Gastroesophageal sphincter (tissue), 4 donors: ENCODE measurements around the gene LRRC46. TPM values are rescaled to one million over a fixed set of nuclear protein-coding genes. Genes with fewer than 3 reads are reported as not detected.

Experiments
- ATAC-seq: fragments of 150-250 bp; one replicate; pipeline ENCODE4 v1.9.1; 2016; ENCODE audit warnings: mild to moderate bottlenecking, moderate library complexity
- H3K27ac ChIP-seq, 4 donors: fragments of 200-600 bp; sonication (generic) in 3 of 4; 1 replicate in 3 of 4; 2 replicates in 1 of 4; pipeline ENCODE4 v1.5.1; 2016 to 2019
- H3K27me3 ChIP-seq: fragments of 200-600 bp; sonication (generic); one replicate; pipeline ENCODE4 v1.5.1; 2019
- H3K36me3 ChIP-seq, 2 donors: fragments of 200-600 bp; sonication (generic); one replicate each; pipeline ENCODE4 v1.5.1; 2019; ENCODE audit warnings: control low read depth in 1 of 2
- H3K4me1 ChIP-seq, 3 donors: fragments of 200-600 bp; sonication (generic); 1 replicate in 2 of 3; 2 replicates in 1 of 3; pipeline ENCODE4 v1.5.1; 2016 to 2019; ENCODE audit warnings: control low read depth in 2 of 3
- H3K4me3 ChIP-seq, 2 donors: fragments of 200-600 bp; sonication (generic); one replicate each; pipeline ENCODE4 v1.5.1; 2019; ENCODE audit warnings: mild to moderate bottlenecking in 1 of 2, moderate library complexity in 1 of 2
- H3K9me3 ChIP-seq, 3 donors: fragments of 200-600 bp; sonication (generic); one replicate each; pipeline ENCODE4 v1.5.1; 2017 to 2019; ENCODE audit warnings: control low read depth in 2 of 3
- EP300 ChIP-seq: sonication (generic); formaldehyde crosslinking; IDR thresholded peaks from one replicate; pipeline ENCODE4 v1.6.1; 2017; ENCODE audit warnings: antibody characterized with exemption, mild to moderate bottlenecking
- POLR2A ChIP-seq, 2 donors: fragments of 450-650 bp; IDR thresholded peaks; one replicate each; pipeline ENCODE4 v1.6.1; 2017; ENCODE audit warnings: antibody characterized with exemption in 2 of 2, mild to moderate bottlenecking in 2 of 2, moderate library complexity in 1 of 2
- POLR2AphosphoS5 ChIP-seq: sonication (generic); formaldehyde crosslinking; IDR thresholded peaks from one replicate; pipeline ENCODE4 v1.6.1; 2017; ENCODE audit warnings: antibody characterized with exemption
- WGBS, 2 donors: methylation state at CpG; one replicate each; pipeline ENCODE4 v1.1.5; 2018; ENCODE audit warnings: low coverage in 1 of 2; 5-methylcytosine and 5-hydroxymethylcytosine counted together
- total RNA-seq, 4 donors: library from RNA; depleted of rRNA; stranded (reverse); fragments of >200 nt; gene quantifications; one replicate each; pipeline ENCODE4 v1.1.0, GENCODE V29; 2016
- TF ChIP-seq, protein P1 (sequence below), 4 experiments: fragments of 200-600 bp in 2 of 4; fragments of 450-650 bp in 2 of 4; sonication (generic) in 1 of 4; IDR thresholded peaks; one replicate each; pipeline ENCODE4 v1.5.1; 2017 to 2019; ENCODE audit warnings: antibody characterized with exemption in 4 of 4, mild to moderate bottlenecking in 2 of 4, moderate library complexity in 2 of 4

LRRC46 gene
- total RNA-seq, 4 donors from 2014 or later, result 0.46 to 1.3 TPM; not detected in 2

DNA sequence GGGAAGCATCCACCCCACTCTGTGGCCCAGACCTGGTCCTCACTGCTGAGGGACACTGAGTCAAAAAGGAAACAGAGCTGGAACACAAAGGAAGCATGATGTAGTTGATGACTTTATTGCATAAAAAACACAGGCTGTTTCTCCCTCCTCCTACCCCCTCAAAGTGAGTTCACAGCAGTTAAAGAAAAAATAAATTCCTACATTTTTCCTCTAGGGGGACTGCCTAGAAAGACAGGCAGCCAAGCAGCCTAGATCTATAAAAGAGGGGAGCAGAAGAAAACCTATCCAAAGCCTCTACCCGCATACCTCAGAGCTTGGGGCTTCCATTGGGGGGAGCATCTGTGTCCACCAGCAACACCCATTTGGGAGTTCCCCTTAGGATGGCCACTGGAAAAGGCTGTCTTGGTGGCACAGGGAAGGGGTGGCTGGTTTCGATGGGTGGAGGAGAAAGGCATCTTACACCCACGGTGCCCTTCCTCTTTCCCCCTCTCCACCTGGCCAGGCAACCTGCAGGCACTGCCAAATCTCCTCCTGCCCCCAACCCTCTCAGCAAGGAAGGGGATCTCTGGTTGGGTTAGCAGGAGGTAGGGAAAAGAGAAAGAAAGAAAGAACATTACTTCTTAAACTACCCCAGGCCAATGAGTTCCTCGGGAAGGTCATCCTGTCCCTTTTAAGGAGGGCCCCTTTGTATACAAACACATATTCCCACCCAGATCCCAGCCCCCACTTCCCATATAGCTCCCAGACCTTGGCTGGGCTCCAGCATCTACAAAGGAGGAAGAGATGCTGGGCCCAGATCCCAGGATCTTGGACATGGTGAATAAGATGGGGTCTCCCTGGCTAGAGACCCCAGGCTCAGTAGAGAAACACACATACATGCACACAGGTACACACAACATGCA is 13.6 kb downstream of the LRRC46 start:
- no peaks in the 10 kb centered on the region for H3K36me3 ChIP-seq
- H3K4me1 ChIP-seq, result peaks cover 0 to 43% (median 5%) of the 10 kb centered on the region in 3 donors
- no peak for TF ChIP-seq EP300
- no peak for TF ChIP-seq POLR2AphosphoS5
- TF ChIP-seq POLR2A (IDR thresholded peaks at IDR 0.05), result no peak
- TF ChIP-seq, protein P1, sequence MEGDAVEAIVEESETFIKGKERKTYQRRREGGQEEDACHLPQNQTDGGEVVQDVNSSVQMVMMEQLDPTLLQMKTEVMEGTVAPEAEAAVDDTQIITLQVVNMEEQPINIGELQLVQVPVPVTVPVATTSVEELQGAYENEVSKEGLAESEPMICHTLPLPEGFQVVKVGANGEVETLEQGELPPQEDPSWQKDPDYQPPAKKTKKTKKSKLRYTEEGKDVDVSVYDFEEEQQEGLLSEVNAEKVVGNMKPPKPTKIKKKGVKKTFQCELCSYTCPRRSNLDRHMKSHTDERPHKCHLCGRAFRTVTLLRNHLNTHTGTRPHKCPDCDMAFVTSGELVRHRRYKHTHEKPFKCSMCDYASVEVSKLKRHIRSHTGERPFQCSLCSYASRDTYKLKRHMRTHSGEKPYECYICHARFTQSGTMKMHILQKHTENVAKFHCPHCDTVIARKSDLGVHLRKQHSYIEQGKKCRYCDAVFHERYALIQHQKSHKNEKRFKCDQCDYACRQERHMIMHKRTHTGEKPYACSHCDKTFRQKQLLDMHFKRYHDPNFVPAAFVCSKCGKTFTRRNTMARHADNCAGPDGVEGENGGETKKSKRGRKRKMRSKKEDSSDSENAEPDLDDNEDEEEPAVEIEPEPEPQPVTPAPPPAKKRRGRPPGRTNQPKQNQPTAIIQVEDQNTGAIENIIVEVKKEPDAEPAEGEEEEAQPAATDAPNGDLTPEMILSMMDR (IDR thresholded peaks at IDR 0.05), result no peak
- no peak for ATAC-seq
- H3K9me3 ChIP-seq, result no peaks in the 10 kb centered on the region
- 42 to 49% methylated on average over 2 to 3 of the region's 4 CpGs for WGBS, 2 donors
- no peak overlapping the region for H3K27ac ChIP-seq
- peaks cover 55% of the 10 kb centered on the region for H3K27me3 ChIP-seq
- no peak overlapping the region for H3K4me3 ChIP-seq

DNA sequence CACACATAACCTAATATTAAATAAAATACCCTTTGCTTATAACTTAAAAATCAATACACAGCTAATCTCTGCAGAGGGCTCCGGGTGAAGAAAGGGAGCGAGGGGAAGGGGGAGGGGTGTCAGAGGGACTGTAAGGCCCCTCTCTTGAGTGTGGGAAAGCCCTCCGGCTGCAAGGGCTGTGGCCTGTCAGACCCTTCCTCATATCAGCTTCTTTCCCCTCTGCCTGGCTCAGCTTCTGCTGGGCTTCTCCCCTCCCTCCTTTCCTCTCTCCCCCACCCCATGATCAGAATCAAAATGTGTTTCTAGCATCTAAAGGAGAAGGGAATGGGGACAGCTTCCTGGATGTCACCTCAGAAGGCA is 14.2 kb downstream of the LRRC46 start:
- H3K27ac ChIP-seq, result no peak overlapping the region
- peaks cover 61% of the 10 kb centered on the region for H3K27me3 ChIP-seq
- H3K9me3 ChIP-seq, result no peaks in the 10 kb centered on the region
- 20 to 64% methylated on average over 1 to 3 of the region's 3 CpGs for WGBS, 2 donors
- no peak for TF ChIP-seq EP300
- TF ChIP-seq POLR2A (IDR thresholded peaks at IDR 0.05), result no peak
- TF ChIP-seq, protein P1 (IDR thresholded peaks at IDR 0.05), result no peak
- no peak for TF ChIP-seq POLR2AphosphoS5
- no peak overlapping the region for H3K4me3 ChIP-seq
- ATAC-seq, result no peak
- peaks cover 0 to 41% (median 1%) of the 10 kb centered on the region in 3 donors for H3K4me1 ChIP-seq
- H3K36me3 ChIP-seq, result no peaks in the 10 kb centered on the region

GRCh38 chr17:47846716-47847340 is 15.4 kb downstream of the LRRC46 start:
- H3K36me3 ChIP-seq, result no peaks in the 10 kb centered on the region
- 10 to 12% methylated on average over 4 to 13 of the region's 31 CpGs for WGBS, 2 donors
- no peak overlapping the region for H3K27ac ChIP-seq
- H3K9me3 ChIP-seq, result no peaks in the 10 kb centered on the region
- ATAC-seq, result no peak
- H3K4me1 ChIP-seq, result peaks cover 0 to 42% (median 9%) of the 10 kb centered on the region in 3 donors
- H3K4me3 ChIP-seq, result no peak overlapping the region
- H3K27me3 ChIP-seq, result peaks cover 73% of the 10 kb centered on the region
- TF ChIP-seq POLR2AphosphoS5 (no peak), EP300 (no peak), POLR2A (IDR thresholded peaks at IDR 0.05) (no peak)
- TF ChIP-seq, protein P1 (IDR thresholded peaks at IDR 0.05), result no peak

GRCh38 chr17:47847341-47848197 is 16.1 kb downstream of the LRRC46 start:
- no peaks in the 10 kb centered on the region for H3K9me3 ChIP-seq
- peaks cover 0 to 46% (median 9%) of the 10 kb centered on the region in 3 donors for H3K4me1 ChIP-seq
- TF ChIP-seq POLR2AphosphoS5 (no peak), POLR2A (IDR thresholded peaks at IDR 0.05) (no peak), EP300 (no peak)
- TF ChIP-seq, protein P1 (IDR thresholded peaks at IDR 0.05), result peak in 1 of 4 experiments; percentile 29
- WGBS, 2 donors, result 13% methylated on average over 3 of the region's 71 CpGs; no CpG with 5 or more reads in 1 of the 2 donors
- no peaks in the 10 kb centered on the region for H3K36me3 ChIP-seq
- H3K27ac ChIP-seq, result no peak overlapping the region
- no peak overlapping the region for H3K4me3 ChIP-seq
- H3K27me3 ChIP-seq, result peaks cover 80% of the 10 kb centered on the region
- no peak for ATAC-seq
